Heart right ventricle (tissue), 16 donors: ENCODE data around the gene HNF4A. TPM values are rescaled to one million over a fixed set of nuclear protein-coding genes. Genes with fewer than 3 reads are reported as not detected.

Source experiments
- ATAC-seq, 8 donors: fragments of 200-7000 bp; cut with Tn5 transposase; one replicate each; pipeline ENCODE4 v1.9.1; 2020; ENCODE audit warnings: mild to moderate bottlenecking in 8 of 8, moderate library complexity in 8 of 8, moderate number of reproducible peaks in 1 of 8
- DNase-seq, 2 donors: peaks; one replicate each; pipeline ENCODE4 v3.0.0-alpha.2; 2020
- H3K27ac ChIP-seq, 10 donors: fragments of 200-600 bp; sonication (generic) in 2 of 10; one replicate each; pipeline versions ENCODE4 v1.5.0 to v1.8.0; 2020 to 2022; ENCODE audit warnings: mild to moderate bottlenecking in 3 of 10
- H3K27me3 ChIP-seq, 7 donors: fragments of 200-600 bp; one replicate each; pipeline ENCODE4 v1.8.0; 2021 to 2022; ENCODE audit warnings: mild to moderate bottlenecking in 2 of 7
- H3K36me3 ChIP-seq, 9 donors: fragments of 200-600 bp; sonication (generic) in 1 of 9; one replicate each; pipeline versions ENCODE4 v1.5.0 to v1.8.0; 2020 to 2022; ENCODE audit warnings: mild to moderate bottlenecking in 2 of 9
- H3K4me1 ChIP-seq, 9 donors: fragments of 200-600 bp; sonication (generic) in 1 of 9; one replicate each; pipeline versions ENCODE4 v1.5.0 to v1.8.0; 2020 to 2022; ENCODE audit warnings: mild to moderate bottlenecking in 4 of 9
- H3K4me3 ChIP-seq, 10 donors: fragments of 200-600 bp; sonication (generic) in 2 of 10; one replicate each; pipeline versions ENCODE4 v1.5.0 to v1.8.0; 2020 to 2022; ENCODE audit warnings: mild to moderate bottlenecking in 7 of 10, moderate library complexity in 2 of 10
- H3K9me3 ChIP-seq, 11 donors: fragments of 200-600 bp in 10 of 11; sonication (generic) in 2 of 11; one replicate each; pipeline versions ENCODE4 v1.5.0 to v1.8.0; 2013 to 2022; ENCODE audit warnings: mild to moderate bottlenecking in 2 of 11, control low read depth in 1 of 11, moderate library complexity in 1 of 11
- CTCF ChIP-seq, 9 donors: fragments of 200-600 bp; sonication (generic) in 2 of 9; IDR thresholded peaks; one replicate each; pipeline versions ENCODE4 v1.5.0 to v1.8.0; 2021 to 2022; ENCODE audit warnings: antibody characterized with exemption in 9 of 9, mild to moderate bottlenecking in 5 of 9, moderate library complexity in 1 of 9
- WGBS, 2 donors: extraction: QIAGEN DNeasy Blood & Tissue Kit; methylation state at CpG; one replicate each; pipeline ENCODE4 v1.1.7; 2013; ENCODE audit warnings: inconsistent platforms in 1 of 2; 5-methylcytosine and 5-hydroxymethylcytosine counted together
- intact Hi-C, 10 donors: fragments of 100-400 bp; cut with DNase I; formaldehyde crosslinking; loops; one replicate each; pipeline versions ENCODE4 v1.11.1 to v1.14.2; 2022
- polyA plus RNA-seq, 2 donors: library from polyadenylated mRNA; stranded (reverse); fragments of 200-250 nt; gene quantifications; one replicate each; pipeline ENCODE4 v1.2.3, GENCODE V29; 2013
- total RNA-seq, 10 donors: library from RNA; stranded (reverse); fragmentation: NEBNext Ultra II Directional in 3 of 10; extraction: Animal tissue kit (Norgen Biotek cat#: 25700) in 3 of 10; gene quantifications; one replicate each; pipeline versions ENCODE4 v1.2.1 to v1.2.4, GENCODE V29; 2021 to 2023
- donor health status: Arrhythmogenic right ventricular cardiomyopathy.
- donor health status: ischemic (EF 13 %, LVEDD 7.1; RV severe dilation, severe dysfunction).
- donor health status: healthy with polysubstance abuse.
- donor health status: DM: no; HTN: yes; CAD: no.
- donor health status: DM: no; HTN: no; CAD: no.
- donor health status: ischemic (EF 25% LVEDD 6.9; RV normal size, moderate dysfunction).
- donor health status: ischemic (EF 25% LVEDD 5.7; RV mildly dilated, moderate dysfunction).
- donor health status: healthy.
- donor health status: DM: yes; HTN: yes; CAD: no.
- donor health status: Ischemic cardiomyopathy.
- donor health status: ischemic (EF 35%, LVEDD 5.7; RV mildly dilated, moderate dysfunction).
- donor health status: nonischemic (EF 11% LVEDD 7.7; RV severe dilation, severe dysfunction).
- donor health status: DM: yes; HTN: yes; CAD: no.
- donor health status: PGD.
- donor health status: ischemic (EF 29% LVEDD 5.4; RV normal size, mild dysfunction).
- donor health status: nonischemic (EF 23%, LVEDD 6.1; RV moderate dilation, normal function).

Gene HNF4A
- total and polyA plus RNA-seq, 12 donors = under 0.01 TPM; not detected in 11

- Histone ChIP-seq H3K27me3 (peaks cover 0 to 38% (median 11%) of the 10 kb centered on the region in 7 donors), H3K36me3 (no peaks in the 10 kb centered on the region), H3K4me1 (no peaks in the 10 kb centered on the region), H3K4me3 (no peak overlapping the region), H3K27ac (no peak overlapping the region), H3K9me3 (no peaks in the 10 kb centered on the region)
- intact Hi-C loops = no loop called here
- DNase-seq (no peak), ATAC-seq (no peak)
- no peak for TF ChIP-seq CTCF (IDR thresholded peaks at IDR 0.05)
- 55 to 58% methylated on average over 11 of the region's 11 CpGs for WGBS, 2 donors
These were observed 76.2 kb downstream of the HNF4A start for GRCh38 chr20:44431502-44432234.

- H3K27me3 ChIP-seq = peaks cover 0 to 38% (median 11%) of the 10 kb centered on the region in 7 donors
- 80 to 82% methylated on average over 8 of the region's 8 CpGs for WGBS, 2 donors
- intact Hi-C loops = no loop called here
- no peak overlapping the region for H3K4me3 ChIP-seq
- DNase-seq = no peak
- ATAC-seq = no peak
- no peak overlapping the region for H3K27ac ChIP-seq
- no peaks in the 10 kb centered on the region for H3K36me3 ChIP-seq
- no peaks in the 10 kb centered on the region for H3K9me3 ChIP-seq
- no peak for TF ChIP-seq CTCF (IDR thresholded peaks at IDR 0.05)
- H3K4me1 ChIP-seq = no peaks in the 10 kb centered on the region
These were observed 77.4 kb downstream of the HNF4A start for GRCh38 chr20:44432618-44433577.

GRCh38 chr20:44433751-44434538 lies 78.4 kb downstream of the HNF4A start:
- Histone ChIP-seq H3K36me3 (no peaks in the 10 kb centered on the region), H3K4me1 (no peaks in the 10 kb centered on the region), H3K27ac (no peak overlapping the region), H3K4me3 (no peak overlapping the region), H3K9me3 (no peaks in the 10 kb centered on the region), H3K27me3 (peaks cover 0 to 38% (median 11%) of the 10 kb centered on the region in 7 donors)
- WGBS, 2 donors = 74 to 79% methylated on average over 24 of the region's 24 CpGs
- DNase-seq (no peak), ATAC-seq (no peak)
- TF ChIP-seq CTCF (IDR thresholded peaks at IDR 0.05) = no peak
- intact Hi-C loops = no loop called here
